Measurements from ENCODE around the gene SIAE. TPM values are rescaled to one million over a fixed set of nuclear protein-coding genes. Genes with fewer than 3 reads are reported as not detected.

The SIAE gene
- total RNA-seq, 2 experiments from 2014 or later = 4.5 to 5.6 TPM

GRCh38 chr11:124622531-124623451 is 50.7 kb downstream of the SIAE start, which contains the start of gene TBRG1:
TBRG1 (plus strand) TSS chr11:124622864; CDS start chr11:124623084, 220 bp downstream.
- Mint-ChIP-seq H3K27ac (peak within 1 kb of the TSS; percentile 96), H3K9me3 (no peaks in the 10 kb centered on the region), H3K4me3 (peak within 1 kb of the TSS; percentile 97), H3K4me1 (ENCODE audit: low read depth) (peaks cover 49% of the 10 kb centered on the region), H3K36me3 (ENCODE audit: low read depth) (peaks cover 51% of the 10 kb centered on the region), H3K27me3 (peaks cover 15% of the 10 kb centered on the region)
- DNase-seq (peak; percentile 63 to 94 (median 77)), ATAC-seq (ENCODE audit: poor library complexity) (peak; percentile 95)
- Histone ChIP-seq H3K9me3 (ENCODE audit: control insufficient read depth in 1 of 2, insufficient read depth in 1 of 2, low read length in 2 of 2) (no peaks in the 10 kb centered on the region), H3K4me3 (ENCODE audit: low read length) (peak within 1 kb of the TSS; percentile 83), H3K4me1 (ENCODE audit: insufficient read depth, low read length) (peaks cover 17% of the 10 kb centered on the region), H3K27ac (ENCODE audit: low read depth in 1 of 2, low read length in 2 of 2) (peak within 1 kb of the TSS; percentile 88 to 90), H3K36me3 (ENCODE audit: insufficient read depth, low read length) (peaks cover 32% of the 10 kb centered on the region), H3K27me3 (ENCODE audit: control insufficient read depth in 1 of 2, insufficient read depth in 2 of 2, low read length in 2 of 2) (no peaks in the 10 kb centered on the region)
- ChIA-PET CTCF (interaction anchor here (0.8 to 3.4 kb wide), 4 partner anchors 21 to 253 kb away, joined by 3 to 13 read pairs (median 4); no protein-coding TSS in a partner anchor), POLR2A (interaction anchor here (0.7 to 1.8 kb wide), 16 partner anchors 9 to 969 kb away, joined by 3 to 12 read pairs (median 4); partner anchors contain the start of genes CCDC15, MSANTD2, SIAE and SPA17)
- intact Hi-C loops (cut with DNase I, micrococcal nuclease) = loop anchor here (1.0 to 10.0 kb wide), 5 partner anchors 48 to 1442 kb away; partner anchors contain the start of genes CCDC15 (in 1 of the 2), CDON (in 1 of the 2) and TMEM218 (in 1 of the 2)
- TF ChIP-seq, protein P1, sequence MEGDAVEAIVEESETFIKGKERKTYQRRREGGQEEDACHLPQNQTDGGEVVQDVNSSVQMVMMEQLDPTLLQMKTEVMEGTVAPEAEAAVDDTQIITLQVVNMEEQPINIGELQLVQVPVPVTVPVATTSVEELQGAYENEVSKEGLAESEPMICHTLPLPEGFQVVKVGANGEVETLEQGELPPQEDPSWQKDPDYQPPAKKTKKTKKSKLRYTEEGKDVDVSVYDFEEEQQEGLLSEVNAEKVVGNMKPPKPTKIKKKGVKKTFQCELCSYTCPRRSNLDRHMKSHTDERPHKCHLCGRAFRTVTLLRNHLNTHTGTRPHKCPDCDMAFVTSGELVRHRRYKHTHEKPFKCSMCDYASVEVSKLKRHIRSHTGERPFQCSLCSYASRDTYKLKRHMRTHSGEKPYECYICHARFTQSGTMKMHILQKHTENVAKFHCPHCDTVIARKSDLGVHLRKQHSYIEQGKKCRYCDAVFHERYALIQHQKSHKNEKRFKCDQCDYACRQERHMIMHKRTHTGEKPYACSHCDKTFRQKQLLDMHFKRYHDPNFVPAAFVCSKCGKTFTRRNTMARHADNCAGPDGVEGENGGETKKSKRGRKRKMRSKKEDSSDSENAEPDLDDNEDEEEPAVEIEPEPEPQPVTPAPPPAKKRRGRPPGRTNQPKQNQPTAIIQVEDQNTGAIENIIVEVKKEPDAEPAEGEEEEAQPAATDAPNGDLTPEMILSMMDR (IDR thresholded peaks at IDR 0.05) = no peak

- Mint-ChIP-seq H3K36me3 (ENCODE audit: low read depth) (peaks cover 16% of the 10 kb centered on the region), H3K4me3 (no peak overlapping the region), H3K4me1 (ENCODE audit: low read depth) (peaks cover 16% of the 10 kb centered on the region), H3K27ac (no peak overlapping the region), H3K9me3 (no peaks in the 10 kb centered on the region), H3K27me3 (peaks cover 25% of the 10 kb centered on the region)
- no peaks in the 10 kb centered on the region for H3K36me3 ChIP-seq (ENCODE audit: insufficient read depth, low read length)
- TF ChIP-seq, protein P1 (IDR thresholded peaks at IDR 0.05) = no peak
- H3K9me3 ChIP-seq (ENCODE audit: control insufficient read depth in 1 of 2, insufficient read depth in 1 of 2, low read length in 2 of 2) = no peaks in the 10 kb centered on the region
- no peak overlapping the region for H3K27ac ChIP-seq (ENCODE audit: low read depth in 1 of 2, low read length in 2 of 2)
- CTCF ChIA-PET = interaction anchor here (0.6 kb wide), 1 partner anchor 145 kb away, joined by 3 read pairs; no protein-coding TSS in a partner anchor
- POLR2A ChIA-PET = no interaction called here
- ATAC-seq (ENCODE audit: poor library complexity) (no peak), DNase-seq (no peak)
- no peak overlapping the region for H3K4me3 ChIP-seq (ENCODE audit: low read length)
- no peaks in the 10 kb centered on the region for H3K27me3 ChIP-seq (ENCODE audit: control insufficient read depth in 1 of 2, insufficient read depth in 2 of 2, low read length in 2 of 2)
- peaks cover 11% of the 10 kb centered on the region for H3K4me1 ChIP-seq (ENCODE audit: insufficient read depth, low read length)
- intact Hi-C loops (cut with DNase I, micrococcal nuclease) = no loop called here
Observed at GRCh38 chr11:124618863-124619262, 54.7 kb downstream of the SIAE start.

DNA sequence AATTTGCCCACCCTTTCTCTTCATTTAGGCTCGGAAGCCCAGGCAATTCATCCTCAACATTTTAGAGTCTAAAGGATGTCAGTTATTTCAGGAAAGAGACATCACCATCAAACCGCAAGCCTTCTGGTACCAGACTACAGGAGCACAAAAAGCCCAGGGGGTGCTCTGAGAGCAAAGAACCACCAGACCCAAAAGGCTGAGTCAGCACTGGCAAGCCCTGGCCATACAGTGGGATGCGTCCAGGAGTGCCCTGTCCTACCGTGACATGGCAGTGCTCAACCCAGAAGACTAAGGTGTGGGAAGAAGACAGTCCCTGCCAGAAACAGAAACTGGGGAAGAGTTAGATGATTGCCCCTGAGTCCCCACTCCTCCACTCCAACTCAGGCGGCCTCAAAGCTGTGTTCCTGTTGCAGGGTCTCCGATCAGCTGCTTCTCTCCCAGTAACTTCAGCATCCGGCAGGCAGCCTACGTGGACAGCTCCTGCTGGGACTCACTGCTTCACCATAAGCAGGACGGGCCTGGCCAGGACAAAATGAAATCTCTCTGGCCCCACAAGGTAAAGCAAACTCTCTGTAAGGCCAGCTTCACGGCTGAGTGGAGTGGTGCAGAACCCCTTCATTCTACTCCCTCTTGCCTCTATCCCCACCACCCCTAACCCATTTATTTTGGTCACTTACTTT is 60.8 kb downstream of the SIAE start:
- TF ChIP-seq, protein P1 (IDR thresholded peaks at IDR 0.05) = no peak
- peaks cover 11% of the 10 kb centered on the region for H3K27me3 Mint-ChIP-seq
- no peak for ATAC-seq (ENCODE audit: poor library complexity)
- peak overlapping the region; percentile 28 for H3K27ac Mint-ChIP-seq
- Histone ChIP-seq H3K36me3 (ENCODE audit: insufficient read depth, low read length) (no peaks in the 10 kb centered on the region), H3K9me3 (ENCODE audit: control insufficient read depth in 1 of 2, insufficient read depth in 1 of 2, low read length in 2 of 2) (no peaks in the 10 kb centered on the region), H3K4me3 (ENCODE audit: low read length) (no peak overlapping the region), H3K27me3 (ENCODE audit: control insufficient read depth in 1 of 2, insufficient read depth in 2 of 2, low read length in 2 of 2) (no peaks in the 10 kb centered on the region), H3K27ac (ENCODE audit: low read depth in 1 of 2, low read length in 2 of 2) (no peak overlapping the region), H3K4me1 (ENCODE audit: insufficient read depth, low read length) (peaks cover 3% of the 10 kb centered on the region)
- DNase-seq = no peak
- H3K9me3 Mint-ChIP-seq = no peaks in the 10 kb centered on the region
- H3K4me1 Mint-ChIP-seq (ENCODE audit: low read depth) = peaks cover 12% of the 10 kb centered on the region
- H3K4me3 Mint-ChIP-seq = no peak overlapping the region
- H3K36me3 Mint-ChIP-seq (ENCODE audit: low read depth) = no peaks in the 10 kb centered on the region
- POLR2A ChIA-PET = no interaction called here
- intact Hi-C loops (cut with DNase I, micrococcal nuclease) = no loop called here
- CTCF ChIA-PET = no interaction called here
